ENCODE results near the gene PTPRU. TPM values are rescaled to one million over a fixed set of nuclear protein-coding genes. Genes with fewer than 3 reads are reported as not detected.

The PTPRU gene
- total RNA-seq, 1 donor from 2014 or later = 92.5 TPM

GRCh38 chr1:29329022-29329775 is 92.9 kb downstream of the PTPRU start:
- Mint-ChIP-seq H3K4me3 (ENCODE audit: unreplicated experiment) (no peak overlapping the region), H3K36me3 (ENCODE audit: unreplicated experiment) (no peaks in the 10 kb centered on the region), H3K4me1 (ENCODE audit: low read depth, unreplicated experiment) (peaks cover 3% of the 10 kb centered on the region), H3K27me3 (ENCODE audit: unreplicated experiment) (peaks cover 7% of the 10 kb centered on the region), H3K9me3 (ENCODE audit: unreplicated experiment) (peaks cover 4% of the 10 kb centered on the region), H3K27ac (ENCODE audit: unreplicated experiment) (no peak overlapping the region)
- TF ChIP-seq, protein P1, sequence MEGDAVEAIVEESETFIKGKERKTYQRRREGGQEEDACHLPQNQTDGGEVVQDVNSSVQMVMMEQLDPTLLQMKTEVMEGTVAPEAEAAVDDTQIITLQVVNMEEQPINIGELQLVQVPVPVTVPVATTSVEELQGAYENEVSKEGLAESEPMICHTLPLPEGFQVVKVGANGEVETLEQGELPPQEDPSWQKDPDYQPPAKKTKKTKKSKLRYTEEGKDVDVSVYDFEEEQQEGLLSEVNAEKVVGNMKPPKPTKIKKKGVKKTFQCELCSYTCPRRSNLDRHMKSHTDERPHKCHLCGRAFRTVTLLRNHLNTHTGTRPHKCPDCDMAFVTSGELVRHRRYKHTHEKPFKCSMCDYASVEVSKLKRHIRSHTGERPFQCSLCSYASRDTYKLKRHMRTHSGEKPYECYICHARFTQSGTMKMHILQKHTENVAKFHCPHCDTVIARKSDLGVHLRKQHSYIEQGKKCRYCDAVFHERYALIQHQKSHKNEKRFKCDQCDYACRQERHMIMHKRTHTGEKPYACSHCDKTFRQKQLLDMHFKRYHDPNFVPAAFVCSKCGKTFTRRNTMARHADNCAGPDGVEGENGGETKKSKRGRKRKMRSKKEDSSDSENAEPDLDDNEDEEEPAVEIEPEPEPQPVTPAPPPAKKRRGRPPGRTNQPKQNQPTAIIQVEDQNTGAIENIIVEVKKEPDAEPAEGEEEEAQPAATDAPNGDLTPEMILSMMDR (IDR thresholded peaks at IDR 0.05; ENCODE audit: partially characterized antibody, unreplicated experiment) = no peak
- no peak for DNase-seq

GRCh38 chr1:29330089-29330488 is 93.8 kb downstream of the PTPRU start:
- no peaks in the 10 kb centered on the region for H3K4me1 Mint-ChIP-seq (ENCODE audit: low read depth, unreplicated experiment)
- TF ChIP-seq, protein P1 (IDR thresholded peaks at IDR 0.05; ENCODE audit: partially characterized antibody, unreplicated experiment) = no peak
- H3K9me3 Mint-ChIP-seq (ENCODE audit: unreplicated experiment) = peaks cover 2% of the 10 kb centered on the region
- peaks cover 3% of the 10 kb centered on the region for H3K27me3 Mint-ChIP-seq (ENCODE audit: unreplicated experiment)
- no peak overlapping the region for H3K27ac Mint-ChIP-seq (ENCODE audit: unreplicated experiment)
- no peak overlapping the region for H3K4me3 Mint-ChIP-seq (ENCODE audit: unreplicated experiment)
- DNase-seq = no peak
- H3K36me3 Mint-ChIP-seq (ENCODE audit: unreplicated experiment) = no peaks in the 10 kb centered on the region

- no peak overlapping the region for H3K27ac Mint-ChIP-seq (ENCODE audit: unreplicated experiment)
- no peak for DNase-seq
- H3K4me1 Mint-ChIP-seq (ENCODE audit: low read depth, unreplicated experiment) = no peaks in the 10 kb centered on the region
- TF ChIP-seq, protein P1 (IDR thresholded peaks at IDR 0.05; ENCODE audit: partially characterized antibody, unreplicated experiment) = no peak
- no peak overlapping the region for H3K4me3 Mint-ChIP-seq (ENCODE audit: unreplicated experiment)
- peaks cover 3% of the 10 kb centered on the region for H3K27me3 Mint-ChIP-seq (ENCODE audit: unreplicated experiment)
- H3K36me3 Mint-ChIP-seq (ENCODE audit: unreplicated experiment) = no peaks in the 10 kb centered on the region
- peaks cover 2% of the 10 kb centered on the region for H3K9me3 Mint-ChIP-seq (ENCODE audit: unreplicated experiment)
These were observed 94.5 kb downstream of the PTPRU start for GRCh38 chr1:29330856-29331255.

GRCh38 chr1:29331309-29331708 is 95.0 kb downstream of the PTPRU start:
- TF ChIP-seq, protein P1 (IDR thresholded peaks at IDR 0.05; ENCODE audit: partially characterized antibody, unreplicated experiment) = no peak
- no peaks in the 10 kb centered on the region for H3K4me1 Mint-ChIP-seq (ENCODE audit: low read depth, unreplicated experiment)
- no peak overlapping the region for H3K27ac Mint-ChIP-seq (ENCODE audit: unreplicated experiment)
- H3K36me3 Mint-ChIP-seq (ENCODE audit: unreplicated experiment) = no peaks in the 10 kb centered on the region
- DNase-seq = no peak
- peaks cover 2% of the 10 kb centered on the region for H3K9me3 Mint-ChIP-seq (ENCODE audit: unreplicated experiment)
- H3K4me3 Mint-ChIP-seq (ENCODE audit: unreplicated experiment) = no peak overlapping the region
- H3K27me3 Mint-ChIP-seq (ENCODE audit: unreplicated experiment) = peaks cover 1% of the 10 kb centered on the region

- TF ChIP-seq, protein P1 (IDR thresholded peaks at IDR 0.05; ENCODE audit: partially characterized antibody, unreplicated experiment) = no peak
- H3K9me3 Mint-ChIP-seq (ENCODE audit: unreplicated experiment) = peaks cover 2% of the 10 kb centered on the region
- no peaks in the 10 kb centered on the region for H3K27me3 Mint-ChIP-seq (ENCODE audit: unreplicated experiment)
- DNase-seq = no peak
- H3K27ac Mint-ChIP-seq (ENCODE audit: unreplicated experiment) = no peak overlapping the region
- H3K4me1 Mint-ChIP-seq (ENCODE audit: low read depth, unreplicated experiment) = no peaks in the 10 kb centered on the region
- H3K4me3 Mint-ChIP-seq (ENCODE audit: unreplicated experiment) = no peak overlapping the region
- H3K36me3 Mint-ChIP-seq (ENCODE audit: unreplicated experiment) = no peaks in the 10 kb centered on the region
These were observed 95.4 kb downstream of the PTPRU start for GRCh38 chr1:29331729-29332128.
